ENCODE measurements around the gene ZFAND6. TPM values are rescaled to one million over a fixed set of nuclear protein-coding genes. Genes with fewer than 3 reads are reported as not detected.

ZFAND6 gene
- total RNA-seq, 1 donor from 2014 or later = 59.2 TPM

DNA sequence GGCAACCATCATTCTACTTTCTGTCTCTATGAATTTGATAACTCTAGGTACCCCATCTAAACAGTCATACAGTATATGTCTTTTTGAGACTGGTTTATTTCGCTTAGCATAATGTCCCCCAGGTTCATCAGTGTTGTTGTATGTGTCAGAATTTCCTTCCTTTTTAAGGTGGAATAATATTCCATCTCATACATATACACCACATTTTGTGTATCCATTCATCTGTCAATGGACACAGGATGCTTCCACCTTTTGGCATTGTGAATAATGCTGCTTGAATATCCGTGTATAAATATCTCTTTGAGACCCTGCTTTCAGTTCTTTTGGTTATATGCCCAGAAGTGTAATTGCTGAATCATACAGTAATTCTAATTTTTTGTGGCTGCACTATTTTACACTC, 10.4 kb upstream of the ZFAND6 start:
- intact Hi-C loops (cut with micrococcal nuclease) = no loop called here

DNA sequence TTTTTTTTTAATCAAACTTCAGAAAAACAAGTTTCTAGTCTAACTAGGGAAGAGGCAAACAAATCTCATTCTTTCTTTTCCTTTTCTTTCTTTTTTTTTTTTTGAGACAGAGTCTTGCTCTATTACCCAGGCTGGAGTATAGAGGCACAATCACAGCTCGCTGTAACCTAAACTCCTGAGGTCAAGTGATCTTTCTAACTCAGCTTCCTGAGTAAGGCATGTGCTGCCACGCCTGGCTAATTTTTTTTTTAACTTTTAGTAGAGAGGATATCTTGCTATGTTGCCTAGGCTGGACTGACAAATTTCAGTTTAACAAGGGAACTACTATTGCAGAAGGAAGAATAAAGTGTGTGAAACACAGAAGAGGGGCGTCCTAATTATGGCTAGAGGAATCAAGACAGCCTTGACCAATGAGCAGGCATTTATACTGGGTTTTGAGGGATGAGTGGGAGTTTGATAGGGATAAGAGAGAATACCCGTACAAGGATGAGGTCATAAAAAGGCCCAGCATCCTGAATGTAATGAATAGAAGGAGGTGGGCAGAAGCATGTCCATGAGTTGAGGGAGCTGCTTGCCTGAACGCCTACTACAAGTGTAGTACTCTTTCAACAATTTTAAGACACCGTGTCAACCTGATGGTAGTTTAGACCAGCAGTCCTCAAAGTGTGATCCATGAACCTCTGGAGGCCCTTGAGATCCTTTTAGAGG, 6.7 kb upstream of the ZFAND6 start:
- intact Hi-C loops (cut with micrococcal nuclease) = loop anchor here (10.0 kb wide), 1 partner anchor 1242 kb away; no protein-coding TSS in a partner anchor

- intact Hi-C loops (cut with micrococcal nuclease) = loop anchor here (10.0 kb wide), 1 partner anchor 1239 kb away; no protein-coding TSS in a partner anchor
Measured at GRCh38 chr15:80055933-80056332, 3.5 kb upstream of the ZFAND6 start.

GRCh38 chr15:80058044-80058443, 1.4 kb upstream of the ZFAND6 start:
- intact Hi-C loops (cut with micrococcal nuclease) = loop anchor here (10.0 kb wide), 1 partner anchor 1237 kb away; no protein-coding TSS in a partner anchor

- intact Hi-C loops (cut with micrococcal nuclease) = loop anchor here (1.0 to 10.0 kb wide), 9 partner anchors 12 to 1235 kb away; partner anchors contain the start of genes BCL2A1 and FAH
Measured at GRCh38 chr15:80059786-80060355, 395 bp downstream of the ZFAND6 start.

- intact Hi-C loops (cut with micrococcal nuclease) = no loop called here
Measured at GRCh38 chr15:80060356-80061006, 1.0 kb downstream of the ZFAND6 start.

- intact Hi-C loops (cut with micrococcal nuclease) = no loop called here
Measured at GRCh38 chr15:80061582-80061981, 2.1 kb downstream of the ZFAND6 start.

DNA sequence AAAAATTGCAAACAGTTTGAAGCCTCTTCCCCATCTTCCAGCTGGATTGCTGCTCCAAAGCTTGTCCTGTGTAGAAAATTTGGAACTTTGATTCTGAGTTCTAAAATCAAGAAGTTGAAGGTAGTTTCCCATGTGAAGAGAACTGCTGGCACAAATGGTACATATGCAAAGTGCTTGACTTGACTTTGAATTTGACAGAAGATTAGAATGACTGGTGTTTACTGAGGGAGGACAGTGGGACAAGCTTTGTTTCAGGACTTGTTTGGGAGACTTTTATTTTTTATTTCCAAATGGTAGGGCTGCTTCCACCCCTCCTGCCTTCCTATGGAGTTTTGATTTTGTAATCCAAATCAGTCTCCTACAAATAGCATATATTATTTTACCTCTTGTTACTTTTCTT, 7.4 kb downstream of the ZFAND6 start:
- intact Hi-C loops (cut with micrococcal nuclease) = no loop called here

GRCh38 chr15:80068578-80068977, 9.1 kb downstream of the ZFAND6 start:
- intact Hi-C loops (cut with micrococcal nuclease) = no loop called here

- intact Hi-C loops (cut with micrococcal nuclease) = loop anchor here (5.0 kb wide), 1 partner anchor 174 kb away; the partner anchor contains the start of gene MTHFS
Measured at GRCh38 chr15:80070840-80071239, 11.4 kb downstream of the ZFAND6 start.

GRCh38 chr15:80071652-80072051, 12.2 kb downstream of the ZFAND6 start:
- intact Hi-C loops (cut with micrococcal nuclease) = loop anchor here (1.0 to 5.0 kb wide), 3 partner anchors 12 to 174 kb away; partner anchors contain the start of genes FAH, MTHFS and ZFAND6

- intact Hi-C loops (cut with micrococcal nuclease) = loop anchor here (1.0 to 5.0 kb wide), 3 partner anchors 13 to 175 kb away; partner anchors contain the start of genes FAH, MTHFS and ZFAND6
Measured at GRCh38 chr15:80072285-80072994, 13.0 kb downstream of the ZFAND6 start.

DNA sequence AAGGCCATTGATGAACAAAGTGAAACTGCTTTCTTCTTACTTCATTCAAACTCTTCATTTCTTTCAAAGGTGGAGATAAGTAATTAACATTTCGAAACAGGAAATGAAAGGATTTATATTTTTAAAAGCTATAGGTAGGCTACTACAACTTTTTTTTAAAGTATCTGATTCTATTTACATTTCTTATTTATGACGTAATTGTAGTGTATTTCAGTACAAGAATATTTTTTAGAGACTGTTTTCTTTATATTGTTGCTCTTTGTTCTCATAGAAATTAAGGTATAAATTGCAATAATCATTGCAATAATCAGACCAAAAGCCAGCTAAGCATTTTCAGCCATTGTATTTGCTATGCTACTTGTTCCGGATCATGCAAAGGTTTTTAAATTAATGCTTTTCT, 13.7 kb downstream of the ZFAND6 start:
- intact Hi-C loops (cut with micrococcal nuclease) = loop anchor here (5.0 kb wide), 1 partner anchor 176 kb away; the partner anchor contains the start of gene MTHFS

GRCh38 chr15:80076321-80077318, 17.1 kb downstream of the ZFAND6 start:
- intact Hi-C loops (cut with micrococcal nuclease) = no loop called here

DNA sequence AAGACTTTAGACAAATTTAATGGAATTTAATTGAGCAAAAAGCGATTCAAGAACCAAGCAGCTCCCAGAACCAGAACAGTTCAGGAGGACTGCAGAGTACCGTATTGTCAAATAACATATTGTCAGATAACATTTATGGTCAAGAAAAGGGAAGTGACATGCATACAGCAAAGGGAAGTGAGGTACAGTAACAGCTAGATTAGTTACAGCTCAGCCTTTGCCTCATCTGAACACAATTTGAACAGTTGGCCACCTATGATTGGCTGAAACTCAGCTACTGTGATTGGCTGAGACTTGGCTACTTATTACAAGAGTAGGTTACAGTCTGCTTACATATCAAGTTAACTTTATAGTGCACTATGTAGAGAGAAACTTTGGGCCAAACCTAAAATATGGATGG, 21.9 kb downstream of the ZFAND6 start:
- intact Hi-C loops (cut with micrococcal nuclease) = no loop called here

GRCh38 chr15:80087104-80087503, 27.6 kb downstream of the ZFAND6 start:
- intact Hi-C loops (cut with micrococcal nuclease) = no loop called here

DNA sequence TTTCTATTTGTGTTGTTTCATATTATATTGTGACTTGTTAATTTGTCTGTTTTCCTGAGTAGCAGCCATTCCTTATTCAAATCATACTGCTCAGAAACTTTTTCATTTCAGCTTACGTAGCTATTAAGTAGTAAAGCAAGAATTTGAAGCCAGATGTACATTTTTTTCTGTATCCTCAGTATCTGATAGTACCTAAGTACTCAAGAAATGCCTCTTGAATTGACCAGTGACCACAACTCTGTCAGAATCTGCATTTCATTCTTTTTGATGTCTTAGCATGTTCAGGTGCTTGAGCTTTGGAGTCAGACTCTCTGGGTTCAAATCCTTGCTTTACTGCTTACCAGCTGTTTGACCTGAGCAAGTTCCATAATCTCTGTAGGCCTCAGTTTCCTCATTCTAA, 30.6 kb downstream of the ZFAND6 start:
- intact Hi-C loops (cut with micrococcal nuclease) = loop anchor here (2.0 kb wide), 1 partner anchor 83 kb away; no protein-coding TSS in a partner anchor

DNA sequence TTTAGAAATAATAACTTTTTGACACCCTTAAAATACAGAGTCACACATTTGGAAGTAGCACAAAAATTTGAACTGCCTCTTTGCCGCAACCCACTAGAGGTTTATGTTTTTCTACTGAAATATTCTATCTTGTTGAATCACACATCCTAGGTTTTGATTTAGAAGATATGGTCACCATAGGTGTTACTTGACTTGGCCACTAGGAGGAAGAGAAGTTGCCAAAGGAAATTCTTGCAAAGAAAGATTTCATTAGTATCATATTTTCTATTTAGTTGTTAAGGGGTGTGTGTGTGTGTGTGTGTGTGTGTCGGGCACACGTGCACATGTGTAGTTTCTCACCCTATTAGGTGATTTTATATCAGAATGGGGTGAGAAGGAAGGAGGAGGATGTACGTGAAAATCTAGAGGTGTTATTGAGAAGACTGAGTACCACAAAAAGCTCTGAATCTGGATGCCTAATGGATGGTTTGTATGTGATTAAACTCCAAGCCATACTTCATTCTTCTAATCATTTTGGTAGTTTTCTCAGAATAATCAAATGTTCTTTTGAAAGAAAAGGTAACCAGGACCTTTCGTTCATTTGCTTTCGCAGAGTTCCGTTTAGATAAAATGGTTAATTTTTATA, 31.5 kb downstream of the ZFAND6 start:
- intact Hi-C loops (cut with micrococcal nuclease) = loop anchor here (2.0 kb wide), 1 partner anchor 82 kb away; no protein-coding TSS in a partner anchor

DNA sequence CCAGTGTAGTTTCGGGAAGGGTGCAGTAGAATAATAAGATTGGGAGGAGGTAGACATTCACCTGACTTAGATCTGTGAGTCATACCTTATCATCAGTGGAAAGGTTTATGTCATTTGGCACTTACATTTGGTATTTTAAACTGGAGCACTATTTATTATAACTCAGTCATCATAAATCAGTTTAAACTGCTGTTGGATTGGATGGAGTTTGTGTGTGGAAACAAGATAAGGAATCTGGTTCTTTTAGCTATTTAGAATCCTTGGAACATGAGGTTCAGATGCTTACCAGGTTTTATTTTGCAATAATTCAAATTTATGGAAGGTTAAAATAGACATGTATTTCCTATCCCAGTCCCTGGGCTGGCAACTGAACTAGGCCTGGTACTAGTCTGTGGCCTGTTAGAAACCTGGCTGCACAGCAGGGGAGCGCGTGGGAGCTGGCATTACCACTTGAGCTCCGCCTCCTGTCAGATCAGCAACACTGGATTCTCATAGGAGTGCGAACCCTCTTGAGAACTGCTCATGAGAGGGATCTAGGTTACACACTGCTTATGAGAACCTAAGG, 34.5 kb downstream of the ZFAND6 start:
- intact Hi-C loops (cut with micrococcal nuclease) = no loop called here

Data from T-helper 1 cell treated with Interleukin-12 subunit alpha and Interleukin-12 subunit beta and Interleukin-4 antibody, amounts not matched to agents 30 ng/mL and 1 ng/mL, for 36 hours (primary cell).